HG02943 (cell line): ENCODE results near the gene ADRA2C.

Experiments
- ATAC-seq: cut with Tn5 transposase; IDR thresholded peaks from one replicate; pipeline ENCODE4 v1.9.1; 2021; ENCODE audit warnings: mild to moderate bottlenecking, low read depth, moderate library complexity; ENCODE audit not compliant: unreplicated experiment

ADRA2C gene

GRCh38 chr4:3775005-3775404 is 8.8 kb downstream of the ADRA2C start:
- no peak for ATAC-seq

- no peak for ATAC-seq
Observed at GRCh38 chr4:3775576-3775975, 9.4 kb downstream of the ADRA2C start.

- no peak for ATAC-seq
Observed at GRCh38 chr4:3776166-3777032, 10.2 kb downstream of the ADRA2C start.

GRCh38 chr4:3777033-3777390 is 10.8 kb downstream of the ADRA2C start:
- ATAC-seq, result no peak

- ATAC-seq, result no peak
Observed at GRCh38 chr4:3777669-3778068, 11.5 kb downstream of the ADRA2C start.

- ATAC-seq, result no peak
Observed at GRCh38 chr4:3779509-3779908, 13.3 kb downstream of the ADRA2C start.

GRCh38 chr4:3780347-3781171 is 14.4 kb downstream of the ADRA2C start:
- no peak for ATAC-seq

- ATAC-seq, result no peak
Observed at GRCh38 chr4:3781193-3781886, 15.2 kb downstream of the ADRA2C start.

- no peak for ATAC-seq
Observed at GRCh38 chr4:3781997-3782930, 16.1 kb downstream of the ADRA2C start.

GRCh38 chr4:3783693-3784306 is 17.6 kb downstream of the ADRA2C start:
- ATAC-seq, result no peak

- ATAC-seq, result no peak
Observed at GRCh38 chr4:3784454-3785291, 18.5 kb downstream of the ADRA2C start.

- ATAC-seq, result no peak
Observed at GRCh38 chr4:3785292-3785565, 19.0 kb downstream of the ADRA2C start.

GRCh38 chr4:3786196-3786869 is 20.1 kb downstream of the ADRA2C start:
- ATAC-seq, result no peak

GRCh38 chr4:3787489-3788365 is 21.5 kb downstream of the ADRA2C start:
- no peak for ATAC-seq

GRCh38 chr4:3788366-3788660 is 22.1 kb downstream of the ADRA2C start:
- ATAC-seq, result no peak

GRCh38 chr4:3789587-3789986 is 23.4 kb downstream of the ADRA2C start:
- ATAC-seq, result no peak

- no peak for ATAC-seq
Observed at GRCh38 chr4:3790006-3790561, 23.9 kb downstream of the ADRA2C start.
